ENCODE results near the gene ACTR5. TPM values are rescaled to one million over a fixed set of nuclear protein-coding genes. Genes with fewer than 3 reads are reported as not detected.

The ACTR5 gene
- total and polyA plus RNA-seq, 4 donors = 1.9 to 5.4 (median 4.0) TPM

GRCh38 chr20:38760978-38761377 lies 12.7 kb downstream of the ACTR5 start:
- Histone ChIP-seq H3K4me1 (ENCODE audit: control insufficient read depth in 4 of 4, insufficient read depth in 4 of 4, low read length in 3 of 4) (peaks cover 2 to 13% (median 11%) of the 10 kb centered on the region in 4 donors), H3K27ac (ENCODE audit: low read depth in 1 of 2, low read length in 2 of 2) (no peak overlapping the region), H3K36me3 (ENCODE audit: control insufficient read depth in 4 of 4, insufficient read depth in 3 of 4, low read depth in 1 of 4, low read length in 3 of 4) (peaks cover 0 to 70% (median 40%) of the 10 kb centered on the region in 4 donors), H3K4me3 (ENCODE audit: low read depth in 1 of 3, low read length in 3 of 3) (no peak overlapping the region), H3K9ac (ENCODE audit: low read depth in 1 of 2, low read length in 2 of 2) (no peak overlapping the region), H3K9me3 (ENCODE audit: control insufficient read depth in 4 of 4, low read length in 3 of 4) (no peaks in the 10 kb centered on the region), H3K27me3 (ENCODE audit: control insufficient read depth in 4 of 4, insufficient read depth in 4 of 4, low read length in 3 of 4) (no peaks in the 10 kb centered on the region)
- 95% methylated on average over 4 of the region's 4 CpGs for WGBS
- no peak for DNase-seq (ENCODE audit: low spot score)
- no peak for TF ChIP-seq NR2F2 (IDR thresholded peaks at IDR 0.05)

GRCh38 chr20:38762174-38762573 lies 13.9 kb downstream of the ACTR5 start:
- Histone ChIP-seq H3K36me3 (ENCODE audit: control insufficient read depth in 4 of 4, insufficient read depth in 3 of 4, low read depth in 1 of 4, low read length in 3 of 4) (peaks cover 0 to 60% (median 37%) of the 10 kb centered on the region in 4 donors), H3K4me3 (ENCODE audit: low read depth in 1 of 3, low read length in 3 of 3) (no peak overlapping the region), H3K27ac (ENCODE audit: low read depth in 1 of 2, low read length in 2 of 2) (no peak overlapping the region), H3K27me3 (ENCODE audit: control insufficient read depth in 4 of 4, insufficient read depth in 4 of 4, low read length in 3 of 4) (no peaks in the 10 kb centered on the region), H3K9me3 (ENCODE audit: control insufficient read depth in 4 of 4, low read length in 3 of 4) (no peaks in the 10 kb centered on the region), H3K4me1 (ENCODE audit: control insufficient read depth in 4 of 4, insufficient read depth in 4 of 4, low read length in 3 of 4) (peaks cover 2 to 17% (median 13%) of the 10 kb centered on the region in 4 donors), H3K9ac (ENCODE audit: low read depth in 1 of 2, low read length in 2 of 2) (no peak overlapping the region)
- no peak for DNase-seq (ENCODE audit: low spot score)
- TF ChIP-seq REST (IDR thresholded peaks at IDR 0.05) (no peak), MAX (IDR thresholded peaks at IDR 0.05) (no peak), FOXA1 (IDR thresholded peaks at IDR 0.05) (no peak), ATF3 (IDR thresholded peaks at IDR 0.05) (no peak), HNF4G (IDR thresholded peaks at IDR 0.05) (no peak), ZBTB33 (IDR thresholded peaks at IDR 0.05) (no peak), TAF1 (conservative IDR thresholded peaks at IDR 0.05) (no peak), GABPA (IDR thresholded peaks at IDR 0.05 in 1 of 2, conservative IDR thresholded peaks at IDR 0.05 in 1 of 2) (no peak), CTCF (IDR thresholded peaks at IDR 0.05; ENCODE audit: low read depth, low read length, missing input control) (no peak), NR2F2 (IDR thresholded peaks at IDR 0.05) (no peak), SP1 (IDR thresholded peaks at IDR 0.05) (no peak), JUND (IDR thresholded peaks at IDR 0.05) (no peak), EGR1 (IDR thresholded peaks at IDR 0.05; ENCODE audit: low read depth in 2 of 2) (no peak), FOXA2 (IDR thresholded peaks at IDR 0.05) (no peak), RXRA (IDR thresholded peaks at IDR 0.05) (no peak)

Measured in liver (tissue), 9 donors.